Spleen (tissue), 7 donors: ENCODE results near the gene NOTO.

Experiments
- POLR2AphosphoS5 ChIP-seq, 3 donors: sonication (generic); formaldehyde crosslinking; IDR thresholded peaks; one replicate each; pipeline ENCODE4 v1.5.1; 2017; ENCODE audit warnings: antibody characterized with exemption in 3 of 3
- TF ChIP-seq, protein P1 (sequence below), 11 experiments: fragments of 200-600 bp in 7 of 11; fragments of 450-650 bp in 4 of 11; sonication (generic) in 4 of 11; IDR thresholded peaks in 8 of 11; conservative IDR thresholded peaks in 3 of 11; 1 replicate in 7 of 11; 2 replicates in 4 of 11; pipeline versions ENCODE4 v1.4.0 to v1.8.0; 2016 to 2021; ENCODE audit warnings: antibody characterized with exemption in 11 of 11, inconsistent platforms in 4 of 11, mild to moderate bottlenecking in 1 of 11
- donor health status: DM: no; HTN: no; CAD: no; lungs with moderate emphysema.
- donor health status: DM: no; HTN: no; CAD: no.
- donor health status: DM: no; HTN: no; CAD: no.

- TF ChIP-seq, protein P1, sequence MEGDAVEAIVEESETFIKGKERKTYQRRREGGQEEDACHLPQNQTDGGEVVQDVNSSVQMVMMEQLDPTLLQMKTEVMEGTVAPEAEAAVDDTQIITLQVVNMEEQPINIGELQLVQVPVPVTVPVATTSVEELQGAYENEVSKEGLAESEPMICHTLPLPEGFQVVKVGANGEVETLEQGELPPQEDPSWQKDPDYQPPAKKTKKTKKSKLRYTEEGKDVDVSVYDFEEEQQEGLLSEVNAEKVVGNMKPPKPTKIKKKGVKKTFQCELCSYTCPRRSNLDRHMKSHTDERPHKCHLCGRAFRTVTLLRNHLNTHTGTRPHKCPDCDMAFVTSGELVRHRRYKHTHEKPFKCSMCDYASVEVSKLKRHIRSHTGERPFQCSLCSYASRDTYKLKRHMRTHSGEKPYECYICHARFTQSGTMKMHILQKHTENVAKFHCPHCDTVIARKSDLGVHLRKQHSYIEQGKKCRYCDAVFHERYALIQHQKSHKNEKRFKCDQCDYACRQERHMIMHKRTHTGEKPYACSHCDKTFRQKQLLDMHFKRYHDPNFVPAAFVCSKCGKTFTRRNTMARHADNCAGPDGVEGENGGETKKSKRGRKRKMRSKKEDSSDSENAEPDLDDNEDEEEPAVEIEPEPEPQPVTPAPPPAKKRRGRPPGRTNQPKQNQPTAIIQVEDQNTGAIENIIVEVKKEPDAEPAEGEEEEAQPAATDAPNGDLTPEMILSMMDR (IDR thresholded peaks at IDR 0.05 in 8 of 11, conservative IDR thresholded peaks at IDR 0.05 in 3 of 11) = no peak
- peak in 2 of 3 donors; percentile 12 to 15 for TF ChIP-seq POLR2AphosphoS5 (IDR thresholded peaks at IDR 0.05)
Observed at GRCh38 chr2:73257425-73258125, 55.2 kb downstream of the NOTO start.
